Smooth muscle cell (in vitro differentiated cells): Measurements from ENCODE around the gene ARHGAP6. TPM values are rescaled to one million over a fixed set of nuclear protein-coding genes. Genes with fewer than 3 reads are reported as not detected.

Source experiments
- DNase-seq: peaks from one replicate; lab custom pipeline; 2025; ENCODE audit not compliant: unreplicated experiment; lab: John Stamatoyannopoulos, UW
- H2AFZ ChIP-seq: fragments of 200-600 bp; sonication (generic); 2 replicates; pipeline ENCODE4 v1.6.0; 2016; ENCODE audit warnings: antibody characterized with exemption, low read depth, mild to moderate bottlenecking
- H3F3A ChIP-seq: fragments of 200-600 bp; sonication (generic); 2 replicates; pipeline ENCODE4 v1.6.0; 2017; ENCODE audit warnings: antibody characterized with exemption, low read depth
- H3K27ac ChIP-seq: fragments of 200-600 bp; sonication (generic); 2 replicates; pipeline ENCODE4 v1.5.1; 2016; ENCODE audit warnings: low read depth, mild to moderate bottlenecking
- H3K27me3 ChIP-seq: fragments of 200-600 bp; sonication (generic); 2 replicates; pipeline ENCODE4 v1.6.1; 2016; ENCODE audit warnings: low read depth, mild to moderate bottlenecking
- H3K36me3 ChIP-seq: fragments of 200-600 bp; sonication (generic); 2 replicates; pipeline ENCODE4 v1.5.1; 2016; ENCODE audit warnings: low read depth
- H3K4me1 ChIP-seq: fragments of 200-600 bp; sonication (generic); 2 replicates; pipeline ENCODE4 v1.5.1; 2016; ENCODE audit warnings: low read depth
- H3K4me2 ChIP-seq: fragments of 200-600 bp; sonication (generic); 2 replicates; pipeline ENCODE4 v1.6.0; 2016; ENCODE audit warnings: mild to moderate bottlenecking
- H3K4me3 ChIP-seq: fragments of 200-600 bp; sonication (generic); 2 replicates; pipeline ENCODE4 v1.5.1; 2016; ENCODE audit warnings: mild to moderate bottlenecking
- H3K79me2 ChIP-seq: fragments of 200-600 bp; sonication (generic); 2 replicates; pipeline ENCODE4 v1.6.0; 2016; ENCODE audit warnings: low read depth, mild to moderate bottlenecking
- H3K9ac ChIP-seq: fragments of 200-600 bp; sonication (generic); 2 replicates; pipeline ENCODE4 v1.6.0; 2016; ENCODE audit warnings: low read depth
- H3K9me3 ChIP-seq: fragments of 200-600 bp; sonication (generic); replicated peaks from 2 replicates; pipeline ENCODE4 v1.5.1; 2016; ENCODE audit warnings: low read depth
- H4K20me1 ChIP-seq: fragments of 200-600 bp; sonication (generic); 2 replicates; pipeline ENCODE4 v1.6.0; 2016; ENCODE audit warnings: low read depth
- WGBS: methylation state at CpG from one replicate; pipeline ENCODE4 v1.1.7; 2016; ENCODE audit warnings: low lambda C conversion rate; 5-methylcytosine and 5-hydroxymethylcytosine counted together
- polyA plus RNA-seq: library from polyadenylated mRNA; unstranded; fragments of >200 nt; fragmentation: Nextera tagmentation; extraction: Ambion mirVana; gene quantifications from 2 replicates; pipeline ENCODE4 v1.2.1, GENCODE V29; 2016
- total RNA-seq: library from RNA; depleted of rRNA; stranded (reverse); fragments of >200 nt; gene quantifications from 2 replicates; pipeline ENCODE4 v1.2.3, GENCODE V29; 2014
- TF ChIP-seq, protein P1 (sequence below): fragments of 200-600 bp; sonication (generic); IDR thresholded peaks from 2 replicates; pipeline ENCODE4 v1.5.1; 2017; ENCODE audit warnings: borderline replicate concordance, mild to moderate bottlenecking, antibody characterized with exemption; ENCODE audit not compliant: insufficient read depth, poor library complexity, severe bottlenecking

Gene ARHGAP6
- total and polyA plus RNA-seq, 2 experiments from 2014 or later: 0.55 to 0.90 TPM

DNA sequence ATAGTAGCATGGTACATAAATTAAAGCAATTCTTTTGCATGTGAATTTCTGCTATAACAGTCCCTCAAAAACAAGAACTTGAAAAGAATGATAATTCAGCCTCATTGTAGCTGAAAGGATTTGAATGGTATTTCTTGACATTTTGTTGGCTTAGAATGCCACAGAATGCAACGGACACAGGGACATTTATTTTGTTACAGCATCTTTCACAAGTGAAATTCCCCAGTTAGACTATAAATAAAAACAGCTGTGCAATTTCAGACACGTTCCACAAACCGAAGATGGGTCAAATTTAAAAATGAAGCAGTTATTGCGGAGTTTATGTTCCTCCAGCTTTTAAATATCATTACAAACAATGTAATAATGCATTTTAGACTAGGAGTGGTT, 455.3 kb downstream of the ARHGAP6 start:
- TF ChIP-seq, protein P1, sequence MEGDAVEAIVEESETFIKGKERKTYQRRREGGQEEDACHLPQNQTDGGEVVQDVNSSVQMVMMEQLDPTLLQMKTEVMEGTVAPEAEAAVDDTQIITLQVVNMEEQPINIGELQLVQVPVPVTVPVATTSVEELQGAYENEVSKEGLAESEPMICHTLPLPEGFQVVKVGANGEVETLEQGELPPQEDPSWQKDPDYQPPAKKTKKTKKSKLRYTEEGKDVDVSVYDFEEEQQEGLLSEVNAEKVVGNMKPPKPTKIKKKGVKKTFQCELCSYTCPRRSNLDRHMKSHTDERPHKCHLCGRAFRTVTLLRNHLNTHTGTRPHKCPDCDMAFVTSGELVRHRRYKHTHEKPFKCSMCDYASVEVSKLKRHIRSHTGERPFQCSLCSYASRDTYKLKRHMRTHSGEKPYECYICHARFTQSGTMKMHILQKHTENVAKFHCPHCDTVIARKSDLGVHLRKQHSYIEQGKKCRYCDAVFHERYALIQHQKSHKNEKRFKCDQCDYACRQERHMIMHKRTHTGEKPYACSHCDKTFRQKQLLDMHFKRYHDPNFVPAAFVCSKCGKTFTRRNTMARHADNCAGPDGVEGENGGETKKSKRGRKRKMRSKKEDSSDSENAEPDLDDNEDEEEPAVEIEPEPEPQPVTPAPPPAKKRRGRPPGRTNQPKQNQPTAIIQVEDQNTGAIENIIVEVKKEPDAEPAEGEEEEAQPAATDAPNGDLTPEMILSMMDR: no peak
- H3K36me3 ChIP-seq: no peaks in the 10 kb centered on the region
- no peak overlapping the region for H2AFZ ChIP-seq
- no peak overlapping the region for H3K4me3 ChIP-seq
- H3K4me1 ChIP-seq: no peaks in the 10 kb centered on the region
- no peak overlapping the region for H3K27ac ChIP-seq
- DNase-seq: no peak
- H3K4me2 ChIP-seq: no peak overlapping the region
- H3K27me3 ChIP-seq: no peaks in the 10 kb centered on the region
- no peaks in the 10 kb centered on the region for H4K20me1 ChIP-seq
- WGBS: 58% methylated on average over 4 of the region's 4 CpGs
- no peaks in the 10 kb centered on the region for H3K79me2 ChIP-seq
- H3F3A ChIP-seq: no peaks in the 10 kb centered on the region
- H3K9me3 ChIP-seq: no peaks in the 10 kb centered on the region
- H3K9ac ChIP-seq: no peak overlapping the region

DNA sequence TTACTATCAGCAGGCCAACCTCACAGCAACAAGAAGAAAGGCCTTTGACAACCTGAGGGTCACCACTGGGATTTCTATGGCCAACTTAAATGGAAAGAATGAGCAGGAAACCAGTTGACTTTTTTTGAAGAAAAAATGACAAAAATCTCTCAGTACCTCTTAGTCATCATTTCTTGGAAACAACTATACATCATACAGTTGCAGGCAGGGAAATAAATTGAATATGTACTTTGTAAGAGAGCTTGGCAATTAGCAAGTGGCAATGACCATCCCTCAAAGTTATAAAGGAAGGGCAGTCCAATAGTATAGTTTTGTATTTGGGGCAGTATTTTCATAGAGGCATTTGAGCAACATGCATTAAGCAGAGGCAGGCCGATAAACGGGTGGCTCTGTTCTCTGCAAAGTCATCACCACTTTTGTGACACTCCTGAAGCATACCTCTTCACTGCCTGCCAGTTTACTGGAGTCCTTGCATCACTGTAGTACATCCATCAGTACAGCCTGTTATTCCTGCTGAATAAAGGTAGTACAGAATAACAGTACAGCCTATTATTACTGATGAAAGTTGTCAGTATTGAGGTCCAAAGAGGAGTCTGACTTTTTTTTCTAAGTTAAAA, 455.8 kb downstream of the ARHGAP6 start:
- H3K36me3 ChIP-seq: no peaks in the 10 kb centered on the region

DNA sequence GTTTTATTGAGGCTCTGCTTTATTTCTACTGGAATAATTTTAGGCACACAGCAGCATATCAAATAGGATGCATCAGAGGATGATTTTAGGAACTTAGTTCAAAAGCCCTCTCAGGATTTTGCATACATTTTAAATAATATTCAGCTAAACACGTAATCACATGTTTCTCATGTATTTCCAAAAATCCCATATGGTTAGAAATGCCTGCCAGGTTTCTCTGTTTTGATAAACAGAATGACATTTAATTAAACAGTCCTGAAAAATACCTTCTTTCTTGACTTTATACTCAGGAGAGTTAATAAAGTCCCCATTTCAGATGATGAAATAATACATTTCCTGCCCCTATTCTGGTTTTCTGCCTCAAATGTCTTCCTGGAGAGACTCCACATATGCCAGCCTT, 459.0 kb downstream of the ARHGAP6 start:
- H3K27me3 ChIP-seq: no peaks in the 10 kb centered on the region
- no peaks in the 10 kb centered on the region for H3K9me3 ChIP-seq
- no peaks in the 10 kb centered on the region for H3K36me3 ChIP-seq
- WGBS: 49% methylated on average over 1 of the region's 1 CpG
- no peak overlapping the region for H3K4me3 ChIP-seq
- TF ChIP-seq, protein P1: no peak
- H2AFZ ChIP-seq: no peak overlapping the region
- DNase-seq: no peak
- H3F3A ChIP-seq: no peaks in the 10 kb centered on the region
- no peaks in the 10 kb centered on the region for H3K79me2 ChIP-seq
- H3K4me2 ChIP-seq: no peak overlapping the region
- no peak overlapping the region for H3K9ac ChIP-seq
- H3K27ac ChIP-seq: no peak overlapping the region
- H3K4me1 ChIP-seq: no peaks in the 10 kb centered on the region
- H4K20me1 ChIP-seq: no peaks in the 10 kb centered on the region

More for the DNA sequence above, 455.8 kb downstream of the ARHGAP6 start:
- Histone ChIP-seq H3K9ac (no peak overlapping the region), H4K20me1 (no peaks in the 10 kb centered on the region), H3K27me3 (no peaks in the 10 kb centered on the region), H3K9me3 (no peaks in the 10 kb centered on the region), H2AFZ (no peak overlapping the region), H3K4me2 (no peak overlapping the region), H3K4me3 (no peak overlapping the region), H3K4me1 (no peaks in the 10 kb centered on the region), H3F3A (no peaks in the 10 kb centered on the region), H3K79me2 (no peaks in the 10 kb centered on the region), H3K27ac (no peak overlapping the region)
- TF ChIP-seq, protein P1: no peak
- WGBS: 74% methylated on average over 2 of the region's 2 CpGs
- no peak for DNase-seq

DNA sequence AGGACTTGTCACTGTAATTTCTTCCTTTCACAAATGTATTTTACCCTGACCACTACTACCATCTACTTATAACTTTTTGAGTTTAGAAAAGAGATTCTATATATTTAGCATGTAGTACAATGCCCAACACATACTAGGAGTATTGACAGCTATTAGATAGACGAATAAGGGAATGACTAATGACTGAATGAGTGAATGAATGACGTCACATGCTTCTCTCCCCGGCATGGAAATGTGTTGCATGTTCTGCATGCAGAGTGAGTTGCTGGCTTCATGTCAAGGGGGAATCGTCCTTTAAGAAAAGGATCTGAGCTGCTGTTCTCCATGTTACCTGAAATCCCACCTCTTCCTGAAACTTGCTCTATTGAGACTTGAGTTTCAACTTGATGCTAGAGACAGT, 459.9 kb downstream of the ARHGAP6 start:
- no peaks in the 10 kb centered on the region for H3K27me3 ChIP-seq
- no peaks in the 10 kb centered on the region for H4K20me1 ChIP-seq
- no peak overlapping the region for H3K4me3 ChIP-seq
- no peaks in the 10 kb centered on the region for H3F3A ChIP-seq
- H3K9ac ChIP-seq: no peak overlapping the region
- no peak overlapping the region for H3K4me2 ChIP-seq
- no peak overlapping the region for H2AFZ ChIP-seq
- H3K79me2 ChIP-seq: no peaks in the 10 kb centered on the region
- H3K27ac ChIP-seq: no peak overlapping the region
- H3K4me1 ChIP-seq: no peaks in the 10 kb centered on the region
- no peak for DNase-seq
- WGBS: 76% methylated on average over 4 of the region's 4 CpGs
- TF ChIP-seq, protein P1: no peak
- H3K9me3 ChIP-seq: no peaks in the 10 kb centered on the region
- H3K36me3 ChIP-seq: no peaks in the 10 kb centered on the region
